ENCODE measurements around the gene CYP4F3.
"Not testable (repeated sequence)": the region's sequence is repeated elsewhere in the genome, so short reads cannot be mapped to it uniquely, and the experiment has no call there.

Gene CYP4F3

GRCh38 chr19:15631817-15632216 lies 8.9 kb upstream of the CYP4F3 start:
- DNase-seq = peak; percentile 10

DNA sequence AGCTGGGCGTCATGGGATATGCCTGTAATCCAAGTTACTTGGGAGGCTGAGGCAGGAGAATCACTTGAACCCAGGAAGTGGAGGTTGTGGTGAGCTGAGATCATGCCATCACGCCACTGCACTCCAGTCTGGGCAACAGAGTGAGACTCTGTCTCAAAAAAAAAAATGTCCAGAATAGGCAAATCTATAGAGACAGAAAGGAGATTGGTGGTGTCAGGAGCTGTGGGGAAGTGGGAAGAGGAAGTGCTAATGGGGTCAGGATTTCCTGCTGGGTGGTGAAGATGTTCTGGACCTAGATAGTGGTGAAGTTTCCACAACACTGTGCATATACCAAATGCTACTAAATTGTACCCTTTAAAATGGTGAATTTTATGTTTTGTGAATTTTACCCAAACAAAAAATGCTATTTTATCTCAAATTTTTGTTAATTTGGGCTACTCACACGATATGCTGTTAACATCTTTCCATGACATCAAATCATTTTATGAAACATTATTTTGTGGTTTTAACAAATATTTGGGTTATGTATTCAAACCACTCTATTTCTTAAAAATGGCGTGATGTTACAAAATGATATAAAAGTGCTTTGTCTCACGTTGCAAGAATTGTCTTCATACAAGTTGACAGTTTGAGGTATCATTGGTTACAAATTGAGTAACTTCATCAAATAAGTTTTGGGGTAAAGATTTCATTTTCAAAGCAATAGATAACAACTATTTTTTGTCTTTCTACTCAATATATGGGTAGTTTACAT lies 7.4 kb upstream of the CYP4F3 start:
- DNase-seq = no peak

GRCh38 chr19:15634105-15634504 lies 6.6 kb upstream of the CYP4F3 start:
- DNase-seq = no peak

DNA sequence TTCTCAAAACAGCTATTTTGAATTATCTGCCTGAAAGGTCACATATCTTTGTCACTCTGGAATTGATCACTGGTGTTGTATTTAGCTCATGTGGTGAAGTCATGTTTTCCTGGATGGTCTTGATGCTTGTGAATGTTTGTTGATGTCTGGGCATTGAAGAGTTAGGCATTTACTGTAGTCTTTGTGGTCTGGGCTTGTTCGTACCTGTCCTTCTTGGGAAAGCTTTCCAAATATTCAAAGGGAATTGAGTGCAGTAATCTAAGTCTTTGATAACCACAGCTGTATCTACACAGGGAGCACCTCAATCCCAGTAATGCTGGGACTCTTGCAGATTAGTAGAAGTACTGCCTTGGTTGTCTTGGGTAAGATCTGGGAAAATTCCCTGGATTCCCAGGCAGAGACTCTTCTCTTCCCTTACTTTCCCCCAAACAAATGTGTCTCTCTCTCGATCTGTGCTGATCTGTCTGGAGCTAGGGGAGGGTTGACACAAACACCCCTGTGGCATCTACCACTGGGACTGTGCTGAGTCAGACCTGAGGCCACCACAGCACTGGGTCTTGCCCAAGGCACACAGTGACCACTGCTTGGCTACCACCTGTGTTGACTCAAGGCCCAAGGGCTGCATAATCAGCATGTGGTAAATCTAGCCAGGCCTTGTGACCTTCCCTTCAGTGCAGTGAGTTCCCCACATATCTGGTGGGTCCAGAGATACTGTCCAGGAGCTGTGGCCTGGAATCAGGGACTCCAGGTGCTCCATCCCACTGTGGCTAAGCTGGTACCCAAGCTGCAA lies 5.5 kb upstream of the CYP4F3 start:
- no peak for DNase-seq

DNA sequence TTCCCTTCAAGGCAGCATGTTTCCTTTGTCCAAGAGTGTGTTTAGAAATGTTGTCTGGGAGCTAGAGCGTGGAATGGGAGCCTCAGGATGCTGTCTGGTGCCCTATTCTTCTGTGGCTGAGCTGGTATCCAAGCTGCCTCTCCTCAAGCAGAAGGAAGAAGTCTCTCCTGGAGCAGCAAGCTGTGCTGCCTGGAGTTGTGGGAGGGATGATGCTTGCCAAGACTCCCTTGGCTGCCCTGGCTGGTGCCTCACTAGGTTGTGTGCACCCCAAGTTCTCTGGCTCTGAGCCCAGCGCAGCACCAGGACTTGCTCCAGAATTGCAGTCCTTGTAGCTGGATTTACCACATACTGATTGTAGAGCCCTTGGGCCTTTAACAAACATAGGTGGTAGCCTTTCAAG lies 4.7 kb upstream of the CYP4F3 start:
- DNase-seq = no peak

- no peak for DNase-seq
Measured at GRCh38 chr19:15639596-15639995, 1.1 kb upstream of the CYP4F3 start.

DNA sequence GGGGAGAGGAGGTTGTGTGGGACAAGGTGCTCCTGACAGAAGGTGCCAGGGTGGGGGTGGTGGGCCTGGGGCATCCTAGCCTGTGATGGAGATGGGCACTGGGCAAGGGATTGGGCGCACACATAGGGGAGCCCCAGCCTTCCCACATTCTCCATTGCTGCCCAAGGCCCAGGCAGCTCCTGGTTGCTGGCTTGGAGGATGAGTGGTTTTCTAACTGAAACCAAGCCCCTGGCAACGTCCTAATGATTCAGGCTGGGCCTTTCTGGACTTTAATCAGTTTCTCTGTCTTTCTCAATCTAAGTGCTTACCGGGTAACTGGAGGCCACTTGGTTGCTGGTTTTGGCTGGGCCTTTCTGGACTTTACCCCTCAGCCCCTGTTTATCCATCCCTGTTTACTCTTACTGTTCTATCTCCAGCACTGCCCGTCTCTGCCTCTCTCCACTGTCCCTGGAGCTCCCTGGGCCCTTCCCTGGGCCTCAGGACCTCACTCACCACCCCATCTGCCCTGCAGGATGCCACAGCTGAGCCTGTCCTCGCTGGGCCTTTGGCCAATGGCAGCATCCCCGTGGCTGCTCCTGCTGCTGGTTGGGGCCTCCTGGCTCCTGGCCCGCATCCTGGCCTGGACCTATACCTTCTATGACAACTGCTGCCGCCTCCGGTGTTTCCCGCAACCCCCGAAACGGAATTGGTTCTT lies 354 bp downstream of the CYP4F3 start:
- no peak for DNase-seq

DNA sequence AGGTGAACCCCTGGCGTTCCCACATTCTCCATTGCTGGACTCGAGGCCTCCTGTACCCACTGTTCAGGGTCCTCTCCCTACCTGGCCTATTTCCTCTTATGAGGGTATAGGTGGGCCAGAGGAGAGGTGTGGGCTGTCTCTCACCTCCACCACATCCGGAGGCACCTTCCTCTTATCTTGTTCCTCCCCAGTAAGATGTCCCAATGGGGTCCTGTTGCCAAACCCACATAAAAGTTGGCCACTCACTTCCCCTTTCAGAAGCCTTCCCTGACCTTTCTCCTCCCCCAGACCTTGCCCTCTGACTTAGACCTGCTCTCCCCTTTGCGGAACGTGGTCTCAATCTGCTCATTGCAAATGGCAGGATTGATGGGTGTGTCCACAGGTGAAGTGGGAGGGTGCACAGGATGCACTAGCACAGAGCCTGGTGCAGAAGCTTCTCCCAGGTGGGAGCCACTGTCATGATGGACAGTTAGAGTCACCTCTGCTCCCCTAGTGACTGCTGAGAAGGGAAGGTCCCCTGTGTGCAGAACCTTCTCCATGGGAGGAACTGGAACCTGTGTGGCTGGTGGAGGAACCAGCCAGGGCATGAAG lies 1.3 kb downstream of the CYP4F3 start:
- DNase-seq = no peak

- DNase-seq = no peak
Measured at GRCh38 chr19:15642807-15643206, 2.1 kb downstream of the CYP4F3 start.

DNA sequence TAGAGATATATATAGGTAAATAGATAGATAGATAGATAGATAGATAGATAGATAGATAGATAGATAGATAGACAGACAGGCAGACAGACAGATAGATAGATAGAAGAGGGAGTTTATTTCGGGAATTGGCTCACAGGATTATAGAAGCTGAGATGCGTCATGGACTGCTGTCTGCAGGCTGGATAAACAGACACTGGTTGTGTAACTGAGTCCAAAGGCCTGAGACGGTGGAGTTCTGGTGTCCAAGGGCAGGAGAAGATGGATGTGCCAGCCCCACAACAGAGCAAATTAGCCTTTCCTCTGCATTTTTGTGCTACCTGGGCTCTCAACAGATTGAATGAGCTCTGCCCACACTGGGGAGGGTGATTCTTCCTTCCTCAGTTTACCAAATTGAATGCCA lies 2.7 kb downstream of the CYP4F3 start:
- no peak for DNase-seq

DNA sequence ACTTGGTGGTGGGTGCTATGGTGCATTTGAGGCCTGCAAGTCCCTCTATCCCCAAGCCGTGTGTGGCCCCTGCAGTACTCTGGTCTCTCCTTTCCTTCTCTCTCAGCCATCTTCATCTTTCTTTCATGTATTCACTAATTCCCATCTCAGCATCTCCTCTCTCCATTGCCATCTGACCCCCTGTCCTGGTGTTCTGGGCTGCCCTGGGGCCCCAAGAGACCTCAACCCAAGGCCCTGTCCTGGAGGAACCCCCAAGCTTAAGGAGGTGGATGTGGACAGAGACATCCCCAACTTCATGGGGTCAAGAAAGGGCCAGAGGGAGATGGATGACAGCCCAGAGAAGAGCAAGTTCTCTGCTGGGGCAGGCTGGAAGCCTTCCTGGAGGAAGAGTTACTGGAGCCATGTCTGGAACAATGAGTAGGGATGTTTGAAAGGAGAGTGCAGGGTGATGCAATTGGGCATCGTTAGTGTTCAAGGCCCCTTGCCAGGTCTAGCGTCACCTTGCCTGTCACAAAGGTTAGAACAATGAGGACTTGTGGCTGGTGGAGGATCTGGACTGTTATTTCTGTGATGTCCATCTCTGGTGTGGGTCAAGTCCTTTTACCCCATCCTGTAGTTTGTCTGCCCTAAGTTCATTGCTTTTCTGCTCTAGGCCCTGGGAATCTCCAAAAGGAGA lies 3.5 kb downstream of the CYP4F3 start:
- DNase-seq = no peak

GRCh38 chr19:15644816-15645215 lies 4.1 kb downstream of the CYP4F3 start:
- DNase-seq = no peak

DNA sequence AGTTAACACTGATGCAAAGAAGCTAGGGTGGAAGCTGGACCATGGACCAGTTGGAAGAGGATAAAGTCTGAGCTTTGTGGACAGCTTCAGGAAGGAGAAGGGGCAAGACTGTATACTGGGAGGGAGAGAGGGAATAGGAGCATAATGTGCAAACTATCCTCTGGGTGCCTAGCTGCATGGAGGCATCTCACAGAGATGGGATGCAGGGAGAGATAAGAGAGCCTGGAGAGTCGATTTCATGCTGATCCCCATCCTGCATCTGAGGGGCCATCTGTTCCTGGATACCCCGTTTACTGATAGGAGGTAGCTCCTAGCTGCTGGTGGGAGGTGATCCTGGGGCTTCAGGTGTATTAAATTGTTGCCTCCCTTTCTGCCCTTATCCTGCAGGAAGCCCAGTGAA lies 8.8 kb downstream of the CYP4F3 start:
- DNase-seq = no peak

GRCh38 chr19:15650123-15650522 lies 9.4 kb downstream of the CYP4F3 start:
- DNase-seq = not testable (repeated sequence)

DNA sequence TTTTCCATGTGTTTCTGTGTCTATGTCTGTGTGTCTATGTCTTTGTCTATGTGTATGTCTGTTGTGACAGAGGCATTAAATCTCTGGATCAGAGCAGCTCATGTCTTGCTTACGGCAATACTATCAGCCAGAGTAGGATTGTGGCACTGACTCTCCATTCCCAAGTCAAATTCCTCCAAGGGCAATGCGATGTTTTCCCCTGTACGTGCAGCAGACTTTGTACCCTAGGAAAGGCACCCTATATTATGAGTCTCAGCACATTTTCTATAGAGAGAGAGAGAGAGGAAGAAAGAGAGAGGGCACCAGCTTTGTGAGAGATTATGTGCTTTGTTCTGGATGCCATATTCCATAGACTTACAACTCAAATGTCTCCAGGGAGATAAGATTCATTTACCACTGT lies 11.1 kb downstream of the CYP4F3 start:
- no peak for DNase-seq

DNA sequence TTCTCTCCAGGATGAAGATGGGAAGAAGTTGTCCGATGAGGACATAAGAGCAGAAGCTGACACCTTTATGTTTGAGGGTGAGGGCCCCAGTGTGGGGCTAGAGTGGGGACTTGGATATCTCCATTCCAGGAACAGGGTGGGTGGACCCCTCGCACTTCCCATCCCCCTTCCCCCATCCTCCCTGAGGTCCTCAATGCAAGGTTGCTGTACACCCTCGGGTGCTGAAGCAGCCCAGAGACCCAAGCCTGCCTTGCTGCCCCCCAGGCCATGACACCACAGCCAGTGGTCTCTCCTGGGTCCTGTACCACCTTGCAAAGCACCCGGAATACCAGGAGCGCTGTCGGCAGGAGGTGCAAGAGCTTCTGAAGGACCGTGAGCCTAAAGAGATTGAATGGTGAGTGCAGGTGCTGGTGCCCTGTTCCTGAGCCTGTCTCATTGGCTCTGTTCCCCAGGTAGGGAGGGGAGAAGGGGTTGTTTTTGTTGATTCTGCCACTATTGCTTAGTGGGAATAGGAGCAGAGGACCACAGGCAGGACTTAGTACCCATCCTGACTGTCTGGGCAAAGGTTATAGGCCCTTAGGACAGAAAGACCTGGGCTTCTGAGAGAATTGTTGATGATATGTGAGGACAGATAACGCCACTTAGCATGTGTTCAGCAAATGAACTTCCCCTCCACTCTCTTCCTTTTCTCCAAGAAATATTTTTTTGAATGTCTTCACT lies 12.0 kb downstream of the CYP4F3 start:
- no peak for DNase-seq

- DNase-seq = no peak
Measured at GRCh38 chr19:15656467-15656866, 15.8 kb downstream of the CYP4F3 start.

GRCh38 chr19:15663247-15663646 lies 22.6 kb downstream of the CYP4F3 start:
- DNase-seq = no peak

DNA sequence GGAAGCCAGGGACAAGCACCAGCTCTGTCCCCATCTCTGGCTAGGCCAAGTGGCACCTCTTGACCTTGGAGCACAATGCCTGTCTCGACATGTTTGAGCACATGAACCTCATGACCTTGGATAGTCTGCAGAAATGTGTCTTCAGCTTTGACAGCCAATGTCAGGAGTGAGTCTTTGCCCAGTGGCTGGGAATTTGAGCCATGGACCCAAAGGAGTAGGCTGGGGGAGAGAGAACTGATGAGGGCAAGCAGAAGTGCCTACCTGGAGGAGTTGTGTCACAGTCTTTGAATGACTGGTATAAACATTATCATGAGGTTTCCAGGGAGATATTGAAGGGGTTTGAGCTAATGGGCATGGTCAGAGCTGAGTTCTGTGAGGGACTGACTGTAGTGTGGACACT lies 25.5 kb downstream of the CYP4F3 start:
- DNase-seq = no peak

- DNase-seq = no peak
Measured at GRCh38 chr19:15666883-15667282, 26.2 kb downstream of the CYP4F3 start.

DNA sequence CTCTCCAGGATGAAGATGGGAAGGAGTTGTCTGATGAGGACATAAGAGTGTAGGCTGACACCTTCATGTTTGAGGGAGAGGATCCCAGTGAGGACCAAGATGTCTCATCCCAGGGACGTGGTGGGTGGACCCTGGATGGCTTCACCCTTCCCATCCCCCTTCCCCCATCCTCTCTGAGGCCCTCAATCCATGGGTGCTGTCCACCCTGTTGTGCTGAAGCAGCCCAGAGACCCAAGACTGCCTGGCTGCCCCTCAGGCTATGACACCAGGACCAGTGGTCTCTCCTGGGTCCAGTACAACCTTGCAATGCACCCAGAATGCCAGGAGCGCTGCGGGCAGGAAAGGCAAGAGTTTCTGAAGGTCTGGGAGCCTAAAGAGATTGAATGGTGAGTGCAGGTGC lies 28.7 kb downstream of the CYP4F3 start:
- DNase-seq = no peak

DNA sequence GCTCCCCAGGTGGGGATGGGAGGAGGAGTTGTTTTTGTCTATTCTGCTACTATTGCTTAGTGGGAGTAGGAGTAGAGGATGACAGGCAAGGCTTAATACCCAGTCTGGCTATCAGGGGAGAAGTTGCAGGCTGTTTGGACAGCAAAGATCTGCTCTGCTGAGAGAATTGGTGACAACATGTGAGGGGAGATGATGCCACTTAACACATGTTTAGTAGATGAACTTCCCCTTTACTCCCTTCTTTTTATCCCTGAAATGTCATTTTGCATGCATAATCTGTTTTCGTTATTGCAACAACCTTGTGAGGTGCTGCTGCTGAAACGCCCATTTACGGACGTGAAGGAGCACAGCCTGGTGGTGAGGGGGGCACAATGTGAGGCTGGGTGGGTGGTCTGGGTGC lies 29.2 kb downstream of the CYP4F3 start:
- DNase-seq = no peak

All from eye (tissue), 1 donor.